BE2C (cell line): ENCODE measurements around the gene TMEM225B.

ENCODE experiments used
- DNase-seq: peaks from one replicate; pipeline ENCODE4 v3.0.0-alpha.2; 2020
- H3K27me3 ChIP-seq: fragments of 250-450 bp; sonication (Bioruptor Pico); 2 replicates; pipeline ENCODE4 v1.5.1; 2020; ENCODE audit warnings: mild to moderate bottlenecking
- H3K36me3 ChIP-seq: fragments of 250-450 bp; sonication (Bioruptor Pico); 2 replicates; pipeline ENCODE4 v1.5.1; 2020; ENCODE audit warnings: mild to moderate bottlenecking
- H3K4me1 ChIP-seq: fragments of 250-450 bp; sonication (Bioruptor Pico); 2 replicates; pipeline ENCODE4 v1.5.1; 2020
- H3K4me3 ChIP-seq: 2 replicates; pipeline ENCODE4 v1.5.1; 2011; ENCODE audit warnings: low read depth, low read length
- H3K9me3 ChIP-seq: fragments of 250-450 bp; sonication (Bioruptor Pico); 2 replicates; pipeline ENCODE4 v1.5.1; 2020
- TF ChIP-seq, protein P1 (sequence below): IDR thresholded peaks from 2 replicates; pipeline ENCODE4 v1.5.1; 2012; ENCODE audit warnings: mild to moderate bottlenecking, low read depth, low read length

TMEM225B gene

DNA sequence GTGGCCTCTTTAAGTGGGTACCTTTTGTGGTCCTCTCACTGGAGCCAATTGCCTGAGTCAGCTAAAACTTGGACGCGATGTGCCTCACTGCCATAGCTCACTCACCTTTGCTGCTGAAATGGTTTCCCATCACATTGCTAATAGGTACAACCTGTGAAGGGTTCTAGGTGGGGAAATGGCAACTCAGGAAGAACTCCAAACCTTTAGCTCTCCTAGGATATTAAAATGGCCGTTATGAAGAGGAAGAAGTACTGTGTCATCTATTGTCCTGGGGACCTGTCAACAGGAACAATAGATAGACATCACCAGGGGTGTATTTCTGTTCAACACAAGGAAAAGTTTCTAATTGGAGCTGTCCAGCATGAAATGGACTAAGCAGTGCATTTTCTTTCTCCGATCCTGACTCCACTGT is 40.9 kb upstream of the TMEM225B start:
- H3K36me3 ChIP-seq, result peaks cover 19% of the 10 kb centered on the region
- no peaks in the 10 kb centered on the region for H3K9me3 ChIP-seq
- no peak for DNase-seq
- H3K4me3 ChIP-seq, result peak overlapping the region; percentile 98
- H3K27me3 ChIP-seq, result no peaks in the 10 kb centered on the region
- TF ChIP-seq, protein P1, sequence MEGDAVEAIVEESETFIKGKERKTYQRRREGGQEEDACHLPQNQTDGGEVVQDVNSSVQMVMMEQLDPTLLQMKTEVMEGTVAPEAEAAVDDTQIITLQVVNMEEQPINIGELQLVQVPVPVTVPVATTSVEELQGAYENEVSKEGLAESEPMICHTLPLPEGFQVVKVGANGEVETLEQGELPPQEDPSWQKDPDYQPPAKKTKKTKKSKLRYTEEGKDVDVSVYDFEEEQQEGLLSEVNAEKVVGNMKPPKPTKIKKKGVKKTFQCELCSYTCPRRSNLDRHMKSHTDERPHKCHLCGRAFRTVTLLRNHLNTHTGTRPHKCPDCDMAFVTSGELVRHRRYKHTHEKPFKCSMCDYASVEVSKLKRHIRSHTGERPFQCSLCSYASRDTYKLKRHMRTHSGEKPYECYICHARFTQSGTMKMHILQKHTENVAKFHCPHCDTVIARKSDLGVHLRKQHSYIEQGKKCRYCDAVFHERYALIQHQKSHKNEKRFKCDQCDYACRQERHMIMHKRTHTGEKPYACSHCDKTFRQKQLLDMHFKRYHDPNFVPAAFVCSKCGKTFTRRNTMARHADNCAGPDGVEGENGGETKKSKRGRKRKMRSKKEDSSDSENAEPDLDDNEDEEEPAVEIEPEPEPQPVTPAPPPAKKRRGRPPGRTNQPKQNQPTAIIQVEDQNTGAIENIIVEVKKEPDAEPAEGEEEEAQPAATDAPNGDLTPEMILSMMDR, result no peak
- no peaks in the 10 kb centered on the region for H3K4me1 ChIP-seq

DNA sequence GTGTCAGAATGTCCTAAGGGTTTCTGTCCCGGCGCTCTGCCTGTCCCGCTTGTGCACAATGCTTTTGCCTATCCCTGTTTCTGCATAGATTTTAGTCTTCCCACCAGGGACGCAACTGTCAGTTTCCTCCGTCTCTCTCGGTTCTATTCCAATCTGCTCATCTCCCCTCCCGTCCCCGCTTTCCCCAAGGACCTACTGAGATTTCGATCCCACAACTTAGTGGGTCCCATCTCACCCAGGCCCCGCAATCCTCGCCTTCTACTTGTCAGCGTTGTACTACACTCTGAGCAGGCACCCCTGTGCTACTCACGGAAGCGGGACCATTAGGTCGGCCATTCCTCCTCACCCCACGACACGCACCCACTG is 40.1 kb upstream of the TMEM225B start:
- TF ChIP-seq, protein P1, result no peak
- no peak for DNase-seq
- H3K9me3 ChIP-seq, result no peaks in the 10 kb centered on the region
- no peaks in the 10 kb centered on the region for H3K4me1 ChIP-seq
- peaks cover 26% of the 10 kb centered on the region for H3K36me3 ChIP-seq
- H3K27me3 ChIP-seq, result no peaks in the 10 kb centered on the region
- H3K4me3 ChIP-seq, result peak overlapping the region; percentile 98

DNA sequence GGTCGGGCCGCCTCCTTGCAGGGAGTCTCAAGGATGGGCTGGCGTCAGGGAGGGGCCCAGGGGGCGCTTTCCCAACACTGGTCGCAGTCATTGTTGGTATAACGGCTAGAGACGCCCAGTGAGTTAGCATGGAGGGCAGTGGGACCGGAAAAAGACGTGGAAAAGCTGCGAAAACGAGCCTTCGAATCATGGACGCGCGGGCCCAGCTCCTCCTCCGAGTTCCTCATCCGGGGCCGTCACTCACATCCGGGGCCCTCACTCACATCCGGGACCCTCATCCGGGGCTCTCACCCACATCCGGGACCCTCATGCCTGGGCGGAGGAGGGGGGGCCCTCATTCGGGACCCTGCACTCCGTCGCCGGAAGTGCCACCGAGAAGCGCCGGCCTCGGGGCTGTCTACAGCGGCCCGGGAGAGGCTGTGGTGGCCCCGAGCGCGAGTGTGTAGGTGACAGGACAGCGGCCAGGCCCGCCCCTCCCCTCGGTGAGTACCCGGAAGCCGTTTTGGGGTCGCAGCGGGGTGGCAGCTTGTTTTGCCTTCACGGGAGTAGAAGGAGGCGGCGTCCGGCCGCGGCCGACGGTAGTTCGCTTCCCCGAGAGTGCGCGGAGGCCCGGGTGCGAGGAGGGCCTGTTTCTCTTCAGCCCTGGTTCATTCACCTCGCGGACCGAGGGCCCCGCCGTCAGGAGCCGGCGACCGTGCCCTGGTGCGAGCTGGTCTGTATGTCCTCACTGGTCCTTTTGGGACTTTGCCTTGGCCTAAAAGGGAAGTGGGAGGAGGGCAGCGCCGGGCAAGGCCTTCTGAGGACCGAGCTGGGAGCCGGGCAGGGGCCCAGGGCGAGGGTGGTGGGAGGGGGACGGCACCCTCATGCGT is 39.5 kb upstream of the TMEM225B start, which contains the start of gene ZNF655:
Gene ZNF655, plus strand, starts transcription at position 337 of the 869 bp plus-strand sequence. CDS start 1,918 bp downstream, outside the sequence.
- H3K4me1 ChIP-seq, result no peaks in the 10 kb centered on the region
- DNase-seq, result peak; percentile 97
- no peaks in the 10 kb centered on the region for H3K9me3 ChIP-seq
- H3K4me3 ChIP-seq, result peak within 1 kb of the TSS; percentile 98
- H3K36me3 ChIP-seq, result peaks cover 27% of the 10 kb centered on the region
- no peaks in the 10 kb centered on the region for H3K27me3 ChIP-seq
- TF ChIP-seq, protein P1, result no peak

DNA sequence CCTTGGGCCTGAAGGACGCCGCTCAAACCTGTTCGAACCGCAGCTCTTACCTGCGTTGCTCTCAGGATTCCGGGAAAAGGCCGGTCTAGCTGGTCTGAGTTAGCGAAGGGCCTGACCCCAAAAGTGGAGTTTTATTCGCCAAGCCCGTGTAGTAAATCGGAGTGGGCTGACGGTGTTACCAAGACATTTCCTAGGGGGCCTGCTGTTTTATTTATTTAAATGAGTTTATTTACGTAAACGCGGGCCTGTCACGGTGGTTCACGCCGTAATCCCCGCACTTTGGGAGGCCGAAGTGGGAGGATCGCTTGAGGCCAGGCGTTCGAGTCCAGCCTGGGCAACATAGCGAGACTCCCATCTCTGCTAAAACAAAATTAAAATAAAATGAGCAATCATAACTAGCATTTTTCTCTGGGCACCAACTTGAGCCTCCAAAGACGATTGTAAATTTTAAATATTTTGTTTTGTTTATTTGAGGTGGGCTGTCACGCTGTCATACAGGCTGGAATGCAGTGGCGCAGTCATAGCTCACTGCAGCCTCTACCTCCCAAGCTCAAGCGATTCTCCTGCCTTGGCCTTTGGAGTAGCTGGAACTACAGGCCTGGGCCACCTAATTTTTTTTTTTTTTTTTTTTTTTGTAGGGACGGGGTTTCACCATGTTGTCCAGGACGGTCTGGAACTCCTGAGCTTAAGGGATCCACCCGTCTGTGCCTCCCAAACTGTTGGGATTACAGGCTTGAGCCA is 38.7 kb upstream of the TMEM225B start:
- H3K9me3 ChIP-seq, result no peaks in the 10 kb centered on the region
- TF ChIP-seq, protein P1, result no peak
- no peaks in the 10 kb centered on the region for H3K4me1 ChIP-seq
- no peak for DNase-seq
- no peaks in the 10 kb centered on the region for H3K27me3 ChIP-seq
- peak overlapping the region; percentile 98 for H3K4me3 ChIP-seq
- H3K36me3 ChIP-seq, result peaks cover 35% of the 10 kb centered on the region

DNA sequence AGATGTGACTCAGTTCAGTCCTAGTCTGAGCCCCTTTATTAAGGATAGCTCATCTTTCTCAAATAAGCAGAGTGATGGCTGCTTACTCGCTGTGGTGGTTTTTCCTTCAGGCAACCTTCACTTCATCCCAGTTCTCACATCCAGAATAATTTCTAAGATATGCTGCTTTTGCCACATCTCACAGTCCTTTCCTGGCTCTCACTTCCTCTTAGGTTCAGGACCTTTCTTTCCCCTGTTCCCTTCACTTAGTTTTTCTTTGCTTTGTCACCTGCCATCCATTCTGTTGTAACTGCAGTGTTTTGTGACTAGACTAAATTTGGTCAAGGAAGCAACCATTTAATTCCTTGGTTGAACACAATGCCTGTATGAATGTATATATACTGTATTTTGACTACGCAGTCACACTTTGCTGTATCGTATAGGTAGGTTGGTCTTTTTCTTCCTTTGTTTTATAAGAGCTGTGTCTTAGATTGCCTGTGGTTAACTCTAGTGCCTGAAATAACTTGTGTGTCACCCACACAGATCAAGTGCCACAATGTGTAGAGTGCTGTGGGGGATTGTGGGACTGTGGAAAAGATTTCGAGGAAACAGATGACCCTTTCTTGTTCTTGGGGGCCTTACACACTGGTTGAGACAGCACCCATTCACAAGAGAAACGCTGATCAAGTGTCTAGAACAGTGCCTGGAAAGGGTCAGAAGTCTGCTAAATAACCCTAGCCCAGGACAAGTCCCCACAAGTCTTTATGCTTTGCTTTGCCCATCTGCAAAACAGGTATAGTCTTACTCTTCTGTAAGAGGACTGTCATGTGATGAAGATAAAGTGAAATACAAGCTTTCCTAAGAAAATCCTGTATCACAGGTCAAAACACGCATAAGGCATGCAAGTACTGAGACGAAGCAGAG is 37.0 kb upstream of the TMEM225B start:
- Histone ChIP-seq H3K4me1 (no peaks in the 10 kb centered on the region), H3K4me3 (no peak overlapping the region), H3K27me3 (no peaks in the 10 kb centered on the region), H3K36me3 (peaks cover 48% of the 10 kb centered on the region), H3K9me3 (no peaks in the 10 kb centered on the region)
- TF ChIP-seq, protein P1, result no peak
- DNase-seq, result no peak
